Activated CD8-positive, alpha-beta T cell treated with anti-CD3 and anti-CD28 coated beads for 36 hours (primary cell): Measurements from ENCODE around the gene PAIP1. TPM values are rescaled to one million over a fixed set of nuclear protein-coding genes. Genes with fewer than 3 reads are reported as not detected.
A peak's percentile ranks its signal among the peaks of the same experiment; 100 is the strongest.
"Not testable (repeated sequence)": the region's sequence is repeated elsewhere in the genome, so short reads cannot be mapped to it uniquely, and the experiment has no call there.

Experiments
- ATAC-seq: fragments of 200-7000 bp; cut with Tn5 transposase; one replicate; pipeline ENCODE4 v1.10.0; 2021; ENCODE audit warnings: mild to moderate bottlenecking, moderate library complexity
- CTCF ChIA-PET: fragments of 350-600 bp; sonication (Branson Sonifier 250); formaldehyde crosslinking; loops from one replicate; lab custom pipeline; 2021; ENCODE audit warnings: antibody characterized with exemption; lab: Charles Lee
- POLR2A ChIA-PET: fragments of 350-600 bp; sonication (Branson Sonifier 250); formaldehyde crosslinking; loops from one replicate; lab custom pipeline; 2021; ENCODE audit warnings: antibody characterized with exemption; lab: Charles Lee
- DNase-seq: peaks from one replicate; pipeline ENCODE4 v3.0.0-alpha.2; 2020
- H3K27ac Mint-ChIP-seq: one replicate; pipeline ENCODE4 v1.8.0; 2021; ENCODE audit warnings: mild to moderate bottlenecking, mixed read lengths
- H3K27me3 Mint-ChIP-seq: one replicate; pipeline ENCODE4 v1.8.0; 2021; ENCODE audit warnings: mixed read lengths
- H3K36me3 Mint-ChIP-seq: one replicate; pipeline ENCODE4 v1.8.0; 2021; ENCODE audit warnings: low read depth, mixed read lengths
- H3K4me1 Mint-ChIP-seq: one replicate; pipeline ENCODE4 v1.8.0; 2021; ENCODE audit warnings: low read depth, mixed read lengths
- H3K4me3 Mint-ChIP-seq: one replicate; pipeline ENCODE4 v1.8.0; 2021; ENCODE audit warnings: mild to moderate bottlenecking, moderate library complexity, mixed read lengths
- H3K9me3 Mint-ChIP-seq: one replicate; pipeline ENCODE4 v1.8.0; 2021; ENCODE audit warnings: mixed read lengths
- intact Hi-C: fragments of 100-400 bp; cut with micrococcal nuclease; formaldehyde crosslinking; loops from one replicate; pipeline ENCODE4 v1.10.0; 2022
- total RNA-seq, 2 experiments: library from RNA; stranded (reverse); gene quantifications; one replicate each; pipeline ENCODE4 v1.2.3, GENCODE V29; 2021
- TF ChIP-seq, protein P1 (sequence below): fragments of 200-600 bp; IDR thresholded peaks from one replicate; pipeline ENCODE4 v1.8.0; 2022; ENCODE audit warnings: antibody characterized with exemption, mild to moderate bottlenecking

PAIP1 gene
- total RNA-seq, 2 experiments from 2014 or later, result 43.6 to 44.6 TPM

DNA sequence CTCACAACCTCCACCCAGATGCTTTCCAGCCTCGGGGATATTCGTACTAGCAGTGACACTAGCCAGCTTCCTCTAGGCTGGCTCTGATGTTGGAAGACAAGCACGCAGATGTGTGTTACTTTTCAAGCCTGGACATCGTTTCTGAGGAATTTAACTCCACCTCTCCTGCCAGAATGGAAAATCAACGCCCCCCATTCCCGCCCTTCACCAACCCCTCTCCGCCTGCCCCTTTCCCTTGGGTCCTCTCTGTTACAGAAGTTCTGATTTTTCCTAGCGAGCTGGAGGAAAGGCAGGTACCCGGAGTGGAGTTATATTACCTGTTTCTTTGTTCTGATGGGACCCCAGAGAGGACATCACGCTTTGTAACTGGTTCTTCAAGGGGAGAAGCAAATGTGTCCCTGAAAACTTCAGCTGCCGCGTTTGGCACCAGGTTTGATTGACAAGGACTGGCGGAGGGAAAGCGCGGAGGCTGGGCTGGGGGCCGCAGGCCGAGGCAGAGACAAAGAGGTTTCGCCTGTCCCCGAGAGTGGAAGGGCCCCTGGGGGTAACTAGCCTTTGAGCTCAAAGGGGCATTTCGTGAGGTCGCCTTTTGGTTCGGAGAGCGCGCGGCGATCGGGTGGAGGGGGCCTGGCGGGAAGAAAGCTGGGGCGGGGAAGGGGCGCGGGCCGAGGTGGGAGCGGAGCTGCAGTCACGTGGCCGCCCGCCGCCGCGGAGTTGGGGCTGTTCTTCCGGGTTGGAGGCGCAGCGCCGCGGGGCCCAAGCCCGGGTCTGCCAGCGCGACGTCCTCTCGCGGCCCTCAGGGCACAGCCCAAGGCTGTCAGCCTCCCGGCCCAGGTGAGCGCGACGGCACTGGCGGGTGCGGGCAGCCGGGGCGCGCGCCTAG is 45.8 kb upstream of the PAIP1 start, which contains the start of gene NNT:
TSS of gene NNT (plus strand) at position 720 of the 883 bp plus-strand sequence. CDS start 6,016 bp downstream, outside the sequence.
- DNase-seq, result peak; percentile 84
- Mint-ChIP-seq H3K27ac (peak within 1 kb of the TSS; percentile 87), H3K27me3 (no peaks in the 10 kb centered on the region), H3K4me3 (peak within 1 kb of the TSS; percentile 86), H3K36me3 (peaks cover 20% of the 10 kb centered on the region), H3K4me1 (peaks cover 38% of the 10 kb centered on the region), H3K9me3 (no peaks in the 10 kb centered on the region)
- TF ChIP-seq, protein P1, sequence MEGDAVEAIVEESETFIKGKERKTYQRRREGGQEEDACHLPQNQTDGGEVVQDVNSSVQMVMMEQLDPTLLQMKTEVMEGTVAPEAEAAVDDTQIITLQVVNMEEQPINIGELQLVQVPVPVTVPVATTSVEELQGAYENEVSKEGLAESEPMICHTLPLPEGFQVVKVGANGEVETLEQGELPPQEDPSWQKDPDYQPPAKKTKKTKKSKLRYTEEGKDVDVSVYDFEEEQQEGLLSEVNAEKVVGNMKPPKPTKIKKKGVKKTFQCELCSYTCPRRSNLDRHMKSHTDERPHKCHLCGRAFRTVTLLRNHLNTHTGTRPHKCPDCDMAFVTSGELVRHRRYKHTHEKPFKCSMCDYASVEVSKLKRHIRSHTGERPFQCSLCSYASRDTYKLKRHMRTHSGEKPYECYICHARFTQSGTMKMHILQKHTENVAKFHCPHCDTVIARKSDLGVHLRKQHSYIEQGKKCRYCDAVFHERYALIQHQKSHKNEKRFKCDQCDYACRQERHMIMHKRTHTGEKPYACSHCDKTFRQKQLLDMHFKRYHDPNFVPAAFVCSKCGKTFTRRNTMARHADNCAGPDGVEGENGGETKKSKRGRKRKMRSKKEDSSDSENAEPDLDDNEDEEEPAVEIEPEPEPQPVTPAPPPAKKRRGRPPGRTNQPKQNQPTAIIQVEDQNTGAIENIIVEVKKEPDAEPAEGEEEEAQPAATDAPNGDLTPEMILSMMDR, result no peak
- intact Hi-C loops, result loop anchor here (5.0 kb wide), 1 partner anchor 45 kb away; the partner anchor contains the start of gene PAIP1
- POLR2A ChIA-PET, result interaction anchor here (0.6 to 3.6 kb wide), 13 partner anchors 12 to 409 kb away, joined by 3 to 22 read pairs (median 4); partner anchors contain the start of gene TMEM267
- ATAC-seq, result peak; percentile 72
- CTCF ChIA-PET, result interaction anchor here (1.2 to 3.2 kb wide), 5 partner anchors 13 to 118 kb away, joined by 3 to 25 read pairs (median 6); partner anchors contain the start of gene TMEM267

DNA sequence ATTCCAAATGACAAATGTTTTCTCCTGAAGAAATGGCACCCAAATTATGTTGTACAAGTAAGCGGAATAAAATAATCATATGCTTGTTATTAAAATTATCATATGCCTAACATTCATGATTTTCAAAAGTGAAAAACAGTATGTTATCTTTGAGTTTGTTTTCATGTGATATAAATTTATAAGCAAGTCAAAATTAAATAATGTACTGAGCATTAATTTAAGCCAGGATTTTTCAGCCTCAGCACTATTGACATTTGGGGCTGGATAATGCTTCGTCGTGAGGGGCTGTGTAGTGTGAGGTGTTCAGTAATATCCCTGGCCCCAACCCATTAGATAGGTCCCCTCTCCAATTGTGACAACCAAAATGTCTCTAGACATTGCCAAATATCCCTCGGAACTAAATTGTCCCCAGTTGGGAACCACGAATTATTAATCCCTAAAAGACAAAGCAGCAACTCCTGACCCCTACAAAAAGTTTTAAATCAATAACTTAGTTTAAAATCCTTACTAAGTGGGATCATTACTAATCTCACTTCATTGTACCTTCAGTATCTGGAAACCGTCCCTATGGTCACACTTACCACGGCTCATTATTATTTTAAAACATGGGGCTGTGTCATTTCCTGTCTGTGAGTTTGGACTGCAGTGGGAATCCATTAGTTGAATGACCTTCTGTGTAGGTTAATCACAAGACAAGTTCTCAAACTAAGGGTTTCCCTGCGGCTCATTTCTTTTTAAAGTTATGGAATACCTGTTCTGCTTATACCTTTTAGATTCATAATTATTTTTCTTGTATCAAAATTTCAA is 44.8 kb upstream of the PAIP1 start:
- peak overlapping the region; percentile 86 for H3K4me3 Mint-ChIP-seq
- TF ChIP-seq, protein P1, result no peak
- peaks cover 33% of the 10 kb centered on the region for H3K4me1 Mint-ChIP-seq
- CTCF ChIA-PET, result interaction anchor here (1.1 to 3.2 kb wide), 6 partner anchors 11 to 117 kb away, joined by 3 to 25 read pairs (median 4); partner anchors contain the start of gene TMEM267
- peak overlapping the region; percentile 87 for H3K27ac Mint-ChIP-seq
- no peak for ATAC-seq
- peaks cover 16% of the 10 kb centered on the region for H3K36me3 Mint-ChIP-seq
- POLR2A ChIA-PET, result interaction anchor here (1.3 to 3.6 kb wide), 4 partner anchors 15 to 117 kb away, joined by 3 to 22 read pairs (median 8); partner anchors contain the start of gene TMEM267
- H3K9me3 Mint-ChIP-seq, result no peaks in the 10 kb centered on the region
- H3K27me3 Mint-ChIP-seq, result no peaks in the 10 kb centered on the region
- intact Hi-C loops, result loop anchor here (5.0 kb wide), 1 partner anchor 44 kb away; the partner anchor contains the start of gene PAIP1
- DNase-seq, result no peak

DNA sequence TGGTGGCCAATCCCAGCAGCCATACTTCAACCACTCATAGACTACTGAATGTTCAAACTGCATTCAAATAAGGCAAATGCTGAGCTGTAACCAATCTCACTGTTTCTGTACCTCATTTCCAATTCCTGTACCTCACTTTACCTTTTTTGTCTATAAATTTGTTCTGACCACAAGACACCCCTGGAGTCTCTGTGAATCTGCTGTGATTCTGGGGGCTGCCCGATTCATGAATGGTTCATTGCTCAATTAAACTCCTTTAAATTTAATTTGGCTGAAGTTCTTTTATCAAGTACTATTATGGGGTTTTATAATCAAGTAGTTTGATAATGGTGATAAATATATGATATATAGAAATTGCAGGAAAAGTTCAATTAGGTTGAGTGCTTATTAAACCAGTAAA is 42.0 kb upstream of the PAIP1 start:
- H3K9me3 Mint-ChIP-seq, H3K36me3 Mint-ChIP-seq, H3K27ac Mint-ChIP-seq, H3K4me3 Mint-ChIP-seq, DNase-seq, H3K27me3 Mint-ChIP-seq, intact Hi-C loops, ATAC-seq: not testable (repeated sequence)
- POLR2A ChIA-PET, result interaction anchor here (1.1 kb wide), 1 partner anchor 43 kb away, joined by 3 read pairs; no protein-coding TSS in a partner anchor
- peaks cover 21% of the 10 kb centered on the region for H3K4me1 Mint-ChIP-seq
- CTCF ChIA-PET, result interaction anchor here (1.6 to 1.8 kb wide), 2 partner anchors 15 to 32 kb away, joined by 3 to 8 read pairs; no protein-coding TSS in a partner anchor

DNA sequence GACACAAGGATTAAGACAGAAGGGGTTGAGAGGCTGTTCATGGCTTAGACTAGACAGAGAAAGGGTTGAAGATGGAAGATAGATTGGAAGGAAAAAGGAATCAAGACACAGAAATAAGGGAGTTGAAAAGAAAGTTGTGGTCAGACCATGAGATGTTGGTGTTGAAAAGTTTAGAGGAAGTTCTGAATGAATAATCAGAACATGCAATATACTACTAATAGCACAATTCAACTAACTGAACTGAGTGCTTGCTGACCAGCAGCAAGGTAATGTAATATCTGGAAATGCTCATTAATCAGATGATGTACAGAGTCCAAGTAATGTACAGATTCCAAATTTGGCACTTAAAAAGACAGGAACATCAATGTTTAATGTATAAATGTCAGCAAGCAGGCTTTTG is 35.5 kb upstream of the PAIP1 start:
- no peaks in the 10 kb centered on the region for H3K27me3 Mint-ChIP-seq
- intact Hi-C loops, result no loop called here
- no peak for ATAC-seq
- no peak for DNase-seq
- no peaks in the 10 kb centered on the region for H3K9me3 Mint-ChIP-seq
- peaks cover 1% of the 10 kb centered on the region for H3K36me3 Mint-ChIP-seq
- H3K27ac Mint-ChIP-seq, result no peak overlapping the region
- no peak overlapping the region for H3K4me3 Mint-ChIP-seq
- ChIA-PET POLR2A (no interaction called here), CTCF (no interaction called here)
- TF ChIP-seq, protein P1, result no peak
- H3K4me1 Mint-ChIP-seq, result no peaks in the 10 kb centered on the region

DNA sequence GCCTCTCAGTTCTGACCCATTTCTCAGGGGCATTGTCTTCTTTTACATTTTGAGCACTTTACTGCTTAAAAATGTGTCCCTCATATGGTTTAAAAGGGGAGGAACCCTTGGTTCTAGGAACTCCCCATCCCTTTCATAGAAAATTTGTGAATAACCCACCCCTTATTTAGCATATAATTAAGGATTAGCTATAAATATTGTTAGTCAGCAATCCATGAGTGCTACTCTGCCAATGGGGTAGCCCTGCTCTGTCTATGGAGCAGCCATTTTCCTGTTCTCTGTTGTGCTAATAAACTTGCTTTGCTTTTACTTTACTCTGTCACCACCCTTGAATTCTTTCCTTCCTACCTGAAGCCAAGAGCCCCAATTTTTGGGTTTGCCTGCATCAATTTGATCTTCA is 33.8 kb upstream of the PAIP1 start:
- no peak overlapping the region for H3K4me3 Mint-ChIP-seq
- TF ChIP-seq, protein P1, result no peak
- intact Hi-C loops, result no loop called here
- ChIA-PET POLR2A (interaction anchor here (1.0 kb wide), 2 partner anchors 13 to 34 kb away, joined by 3 read pairs; partner anchors contain the start of gene NNT), CTCF (interaction anchor here (1.1 to 1.2 kb wide), 2 partner anchors 10 to 41 kb away, joined by 3 read pairs; no protein-coding TSS in a partner anchor)
- peak; percentile 4 for ATAC-seq
- H3K4me1 Mint-ChIP-seq, result no peaks in the 10 kb centered on the region
- H3K36me3 Mint-ChIP-seq, result peaks cover 4% of the 10 kb centered on the region
- no peaks in the 10 kb centered on the region for H3K27me3 Mint-ChIP-seq
- H3K9me3 Mint-ChIP-seq, result no peaks in the 10 kb centered on the region
- no peak overlapping the region for H3K27ac Mint-ChIP-seq
- no peak for DNase-seq
